Astrocyte (in vitro differentiated cells and primary cell): Measurements from ENCODE around the gene CFAP74. TPM values are rescaled to one million over a fixed set of nuclear protein-coding genes. Genes with fewer than 3 reads are reported as not detected.

Source experiments
- DNase-seq: peaks from one replicate; pipeline ENCODE4 v3.0.0-alpha.2; 2010; ENCODE audit warnings: low read depth
- FAIRE-seq: peaks from 2 replicates; lab custom pipeline; 2011; peaks lifted over from hg19 to GRCh38; lab: Jason Lieb, UNC
- H2AFZ ChIP-seq: 2 replicates; pipeline ENCODE4 v1.6.0; 2012; ENCODE audit warnings: low read depth, low read length, inconsistent platforms
- H3K27ac ChIP-seq: 2 replicates; pipeline ENCODE4 v1.5.1; 2011; ENCODE audit warnings: low read depth, low read length, inconsistent platforms
- H3K27me3 ChIP-seq: 2 replicates; pipeline ENCODE4 v1.6.0; 2011; ENCODE audit warnings: low read length, inconsistent platforms; ENCODE audit not compliant: insufficient read depth
- H3K36me3 ChIP-seq: 2 replicates; pipeline ENCODE4 v1.5.1; 2011; ENCODE audit warnings: low read length, inconsistent platforms; ENCODE audit not compliant: insufficient read depth
- H3K4me1 ChIP-seq: 2 replicates; pipeline ENCODE4 v1.5.1; 2011; ENCODE audit warnings: low read length, inconsistent platforms; ENCODE audit not compliant: insufficient read depth
- H3K4me2 ChIP-seq: 2 replicates; pipeline ENCODE4 v1.6.0; 2012; ENCODE audit warnings: low read length, inconsistent platforms
- H3K4me3 ChIP-seq: 2 replicates; pipeline ENCODE4 v1.5.1; 2011; ENCODE audit warnings: low read depth, mild to moderate bottlenecking, low read length, inconsistent platforms; ENCODE audit not compliant: insufficient read depth
- H3K79me2 ChIP-seq: 2 replicates; pipeline ENCODE4 v1.6.0; 2012; ENCODE audit warnings: mild to moderate bottlenecking, low read length, inconsistent platforms; ENCODE audit not compliant: insufficient read depth
- H3K9ac ChIP-seq: 2 replicates; pipeline ENCODE4 v1.6.0; 2012; ENCODE audit warnings: mild to moderate bottlenecking, low read length, inconsistent platforms
- H3K9me3 ChIP-seq: 2 replicates; pipeline ENCODE4 v1.5.1; 2012; ENCODE audit warnings: low read depth, mild to moderate bottlenecking, low read length, inconsistent platforms; ENCODE audit not compliant: insufficient read depth
- H4K20me1 ChIP-seq: 2 replicates; pipeline ENCODE4 v1.6.0; 2012; ENCODE audit warnings: low read length, inconsistent platforms; ENCODE audit not compliant: insufficient read depth
- H3K27ac Mint-ChIP-seq: one replicate; pipeline ENCODE4 v1.8.0; 2021; ENCODE audit warnings: mild to moderate bottlenecking, mixed read lengths; ENCODE audit not compliant: unreplicated experiment
- H3K27me3 Mint-ChIP-seq: one replicate; pipeline ENCODE4 v1.8.0; 2021; ENCODE audit warnings: low read depth, mixed read lengths; ENCODE audit not compliant: unreplicated experiment
- H3K36me3 Mint-ChIP-seq: one replicate; pipeline ENCODE4 v1.8.0; 2021; ENCODE audit warnings: low read depth, mixed read lengths; ENCODE audit not compliant: unreplicated experiment
- H3K4me1 Mint-ChIP-seq: one replicate; pipeline ENCODE4 v1.8.0; 2021; ENCODE audit warnings: low read depth, mixed read lengths; ENCODE audit not compliant: unreplicated experiment
- H3K4me3 Mint-ChIP-seq: one replicate; pipeline ENCODE4 v1.8.0; 2021; ENCODE audit warnings: mild to moderate bottlenecking, moderate library complexity, mixed read lengths; ENCODE audit not compliant: unreplicated experiment
- H3K9me3 Mint-ChIP-seq: one replicate; pipeline ENCODE4 v1.8.0; 2021; ENCODE audit warnings: mild to moderate bottlenecking, mixed read lengths; ENCODE audit not compliant: unreplicated experiment
- EZH2 ChIP-seq: IDR thresholded peaks from 2 replicates; pipeline ENCODE4 v1.6.1; 2012; ENCODE audit warnings: mild to moderate bottlenecking, low read length, inconsistent platforms; ENCODE audit not compliant: insufficient read depth
- total RNA-seq: library from RNA; stranded (reverse); gene quantifications from 2 replicates; pipeline ENCODE4 v1.2.1, GENCODE V29; 2021
- TF ChIP-seq, protein P1 (sequence below): IDR thresholded peaks from 2 replicates; pipeline ENCODE4 v1.5.1; 2011; ENCODE audit warnings: low read depth, mild to moderate bottlenecking, inconsistent platforms, low read length, moderate library complexity; ENCODE audit not compliant: insufficient read depth

Gene CFAP74
- total RNA-seq, 1 donor from 2014 or later: not detected

DNA sequence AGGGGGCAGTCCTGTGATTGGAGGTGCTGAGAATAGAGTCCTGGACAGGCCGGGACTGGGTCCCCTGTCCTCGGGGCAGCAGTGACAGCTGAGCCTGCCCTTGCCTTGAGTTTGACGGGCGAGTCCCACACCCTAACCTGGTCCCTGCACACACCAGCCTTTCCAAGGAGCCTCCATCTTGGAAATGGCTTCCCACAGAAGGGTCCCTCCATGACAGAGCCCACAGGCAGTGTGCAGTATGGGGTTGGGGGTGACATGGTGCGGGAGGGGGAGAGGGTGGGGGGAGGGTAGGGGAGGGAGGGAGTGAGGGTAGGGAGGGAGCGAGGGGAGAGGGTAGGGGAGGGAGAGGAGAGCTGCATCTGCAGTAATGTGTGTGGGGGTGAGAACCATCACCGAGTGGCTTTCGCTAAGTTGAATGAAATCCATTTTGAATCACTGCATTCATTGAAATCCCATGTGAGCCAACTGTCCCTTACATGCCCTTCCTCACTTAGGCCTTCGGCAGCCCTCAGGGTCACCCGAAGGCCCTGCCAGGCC is 74.4 kb downstream of the CFAP74 start:
- H3K4me3 Mint-ChIP-seq: no peak overlapping the region
- no peak overlapping the region for H3K4me3 ChIP-seq
- TF ChIP-seq EZH2: no peak
- TF ChIP-seq, protein P1, sequence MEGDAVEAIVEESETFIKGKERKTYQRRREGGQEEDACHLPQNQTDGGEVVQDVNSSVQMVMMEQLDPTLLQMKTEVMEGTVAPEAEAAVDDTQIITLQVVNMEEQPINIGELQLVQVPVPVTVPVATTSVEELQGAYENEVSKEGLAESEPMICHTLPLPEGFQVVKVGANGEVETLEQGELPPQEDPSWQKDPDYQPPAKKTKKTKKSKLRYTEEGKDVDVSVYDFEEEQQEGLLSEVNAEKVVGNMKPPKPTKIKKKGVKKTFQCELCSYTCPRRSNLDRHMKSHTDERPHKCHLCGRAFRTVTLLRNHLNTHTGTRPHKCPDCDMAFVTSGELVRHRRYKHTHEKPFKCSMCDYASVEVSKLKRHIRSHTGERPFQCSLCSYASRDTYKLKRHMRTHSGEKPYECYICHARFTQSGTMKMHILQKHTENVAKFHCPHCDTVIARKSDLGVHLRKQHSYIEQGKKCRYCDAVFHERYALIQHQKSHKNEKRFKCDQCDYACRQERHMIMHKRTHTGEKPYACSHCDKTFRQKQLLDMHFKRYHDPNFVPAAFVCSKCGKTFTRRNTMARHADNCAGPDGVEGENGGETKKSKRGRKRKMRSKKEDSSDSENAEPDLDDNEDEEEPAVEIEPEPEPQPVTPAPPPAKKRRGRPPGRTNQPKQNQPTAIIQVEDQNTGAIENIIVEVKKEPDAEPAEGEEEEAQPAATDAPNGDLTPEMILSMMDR: no peak
- H4K20me1 ChIP-seq: no peaks in the 10 kb centered on the region
- peaks cover 7% of the 10 kb centered on the region for H3K27me3 Mint-ChIP-seq
- no peak overlapping the region for H3K9ac ChIP-seq
- H2AFZ ChIP-seq: no peak overlapping the region
- H3K4me1 Mint-ChIP-seq: no peaks in the 10 kb centered on the region
- no peaks in the 10 kb centered on the region for H3K36me3 Mint-ChIP-seq
- H3K36me3 ChIP-seq: no peaks in the 10 kb centered on the region
- H3K27me3 ChIP-seq: no peaks in the 10 kb centered on the region
- H3K9me3 Mint-ChIP-seq: no peaks in the 10 kb centered on the region
- no peak overlapping the region for H3K27ac ChIP-seq
- H3K4me2 ChIP-seq: no peak overlapping the region
- H3K27ac Mint-ChIP-seq: no peak overlapping the region
- no peaks in the 10 kb centered on the region for H3K4me1 ChIP-seq
- no peaks in the 10 kb centered on the region for H3K9me3 ChIP-seq
- no peak for DNase-seq
- FAIRE-seq: no peak
- H3K79me2 ChIP-seq: no peaks in the 10 kb centered on the region

DNA sequence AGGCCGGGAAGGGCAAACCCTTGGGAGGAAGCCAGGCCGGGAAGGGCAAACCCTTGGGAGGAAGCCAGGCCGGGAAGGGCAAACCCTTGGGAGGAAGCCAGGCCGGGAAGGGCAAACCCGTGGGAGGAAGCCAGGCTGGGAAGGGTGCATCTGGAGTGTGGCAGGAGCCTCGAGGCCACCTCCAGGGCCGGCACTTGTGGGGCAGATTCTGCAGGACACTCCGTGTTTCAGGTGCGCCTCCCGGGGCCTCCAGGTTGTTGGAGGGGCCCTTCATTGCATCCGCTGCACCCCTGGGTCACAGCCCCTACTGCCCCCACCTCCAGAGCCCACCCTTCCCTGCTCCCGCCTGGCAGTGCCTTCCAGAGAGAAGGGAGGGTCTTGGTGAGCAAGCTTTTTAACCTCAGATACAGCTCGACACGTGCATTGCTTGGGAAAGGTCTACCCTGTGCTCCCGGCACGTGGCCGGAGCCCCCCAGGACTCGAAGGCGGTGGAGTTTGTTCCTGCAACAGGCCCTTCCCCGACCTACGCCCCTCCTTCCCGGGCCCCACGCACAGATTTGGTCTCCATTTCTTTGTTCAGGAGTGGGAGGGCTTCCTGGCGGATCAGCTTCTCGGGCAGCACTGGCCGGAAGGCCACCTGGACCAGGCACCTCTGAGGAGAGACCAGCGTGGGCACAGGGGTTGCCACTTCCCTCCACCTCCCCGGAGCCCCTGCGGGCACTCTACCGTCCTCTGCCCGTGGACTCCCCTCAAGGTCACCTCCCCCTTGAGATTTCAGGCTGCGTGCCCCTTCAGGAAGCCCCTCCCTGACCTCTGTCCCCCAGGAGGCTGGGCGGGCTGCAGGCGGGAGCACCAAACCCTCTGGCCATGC is 75.1 kb downstream of the CFAP74 start:
- Mint-ChIP-seq H3K27me3 (peaks cover 6% of the 10 kb centered on the region), H3K4me1 (no peaks in the 10 kb centered on the region), H3K9me3 (no peaks in the 10 kb centered on the region), H3K27ac (no peak overlapping the region), H3K36me3 (no peaks in the 10 kb centered on the region), H3K4me3 (no peak overlapping the region)
- Histone ChIP-seq H3K36me3 (no peaks in the 10 kb centered on the region), H3K4me2 (no peak overlapping the region), H3K27me3 (no peaks in the 10 kb centered on the region), H3K79me2 (no peaks in the 10 kb centered on the region), H3K4me1 (no peaks in the 10 kb centered on the region), H2AFZ (no peak overlapping the region), H3K27ac (no peak overlapping the region), H3K9me3 (no peaks in the 10 kb centered on the region), H4K20me1 (no peaks in the 10 kb centered on the region), H3K4me3 (no peak overlapping the region), H3K9ac (no peak overlapping the region)
- no peak for FAIRE-seq
- TF ChIP-seq EZH2: no peak
- TF ChIP-seq, protein P1: no peak
- DNase-seq: no peak

DNA sequence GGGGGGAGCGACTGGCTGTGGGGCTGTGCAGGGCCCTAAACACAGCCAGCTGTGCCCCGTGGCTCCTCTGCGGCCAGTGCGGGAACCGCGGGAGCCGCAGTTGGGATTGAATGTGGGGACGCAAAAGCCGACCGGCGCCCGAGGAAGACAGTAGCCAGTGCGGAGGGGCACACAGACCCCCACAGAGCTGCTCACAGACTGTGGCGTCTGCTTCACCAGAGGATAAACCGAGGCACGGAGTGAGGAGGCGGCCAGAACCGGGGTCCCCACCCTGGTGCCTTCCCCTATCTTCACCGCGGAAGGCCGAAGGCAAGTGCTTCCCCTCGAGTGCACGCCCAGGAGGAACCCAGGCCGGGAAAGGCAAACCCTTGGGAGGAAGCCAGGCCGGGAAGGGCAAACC is 75.8 kb downstream of the CFAP74 start:
- H3K36me3 ChIP-seq: no peaks in the 10 kb centered on the region
- H3K9me3 ChIP-seq: no peaks in the 10 kb centered on the region
- H2AFZ ChIP-seq: no peak overlapping the region
- H4K20me1 ChIP-seq: no peaks in the 10 kb centered on the region
- TF ChIP-seq, protein P1: no peak
- TF ChIP-seq EZH2: no peak
- FAIRE-seq: no peak
- Mint-ChIP-seq H3K27me3 (peaks cover 5% of the 10 kb centered on the region), H3K36me3 (no peaks in the 10 kb centered on the region), H3K27ac (no peak overlapping the region), H3K4me3 (no peak overlapping the region), H3K9me3 (no peaks in the 10 kb centered on the region), H3K4me1 (no peaks in the 10 kb centered on the region)
- H3K4me1 ChIP-seq: no peaks in the 10 kb centered on the region
- no peak overlapping the region for H3K9ac ChIP-seq
- no peak for DNase-seq
- no peaks in the 10 kb centered on the region for H3K79me2 ChIP-seq
- H3K27ac ChIP-seq: no peak overlapping the region
- H3K4me3 ChIP-seq: no peak overlapping the region
- no peak overlapping the region for H3K4me2 ChIP-seq
- H3K27me3 ChIP-seq: no peaks in the 10 kb centered on the region
